GM12878 (cell line): ENCODE measurements around the gene CCR8. TPM values are rescaled to one million over a fixed set of nuclear protein-coding genes. Genes with fewer than 3 reads are reported as not detected.
A peak's percentile ranks its signal among the peaks of the same experiment; 100 is the strongest.

Source experiments
- ATAC-seq: fragments of 200-7000 bp; cut with Tn5 transposase; 3 replicates; pipeline ENCODE4 v1.9.1; 2020; ENCODE audit warnings: mild to moderate bottlenecking, moderate library complexity
- BruUV-seq: library from RNA; stranded (reverse); fragments of 400-500 nt; replicated peaks from 2 replicates; lab custom pipeline; 2021; lab: Mats Ljungman, UMichigan
- CTCF ChIA-PET: fragments of 300-600 bp; sonication (Branson Sonifier 250); formaldehyde crosslinking; extraction: SDS; loops from one replicate; lab custom pipeline; 2021; ENCODE audit warnings: inconsistent platforms; lab: Yijun Ruan, JAX
- POLR2A ChIA-PET: fragments of 350-600 bp; formaldehyde crosslinking; extraction: SDS; loops from one replicate; lab custom pipeline; 2021; ENCODE audit warnings: inconsistent platforms; lab: Charles Lee
- RAD21 ChIA-PET: fragments of 300-600 bp; sonication (Branson Sonifier 250); formaldehyde crosslinking; loops from one replicate; lab custom pipeline; 2023; ENCODE audit warnings: antibody characterized with exemption; ENCODE audit not compliant: unreplicated experiment; lab: Charles Lee
- SMC1A ChIA-PET: fragments of 300-600 bp; sonication (Branson Sonifier 250); formaldehyde crosslinking; loops from one replicate; lab custom pipeline; 2023; ENCODE audit not compliant: unreplicated experiment, uncharacterized antibody; lab: Charles Lee
- DNase-seq: peaks from one replicate; pipeline ENCODE4 v3.0.0-alpha.2; 2011; ENCODE audit warnings: low read depth, low spot score
- FAIRE-seq: peaks from 3 replicates; lab custom pipeline; 2011; peaks lifted over from hg19 to GRCh38; lab: Jason Lieb, UNC
- H2AFZ ChIP-seq: 2 replicates; pipeline ENCODE4 v1.6.0; 2011; ENCODE audit warnings: low read depth, low read length, control low read depth; ENCODE audit not compliant: control insufficient read depth
- H3K27ac ChIP-seq: 2 replicates; pipeline ENCODE4 v1.5.1; 2011; ENCODE audit warnings: control low read depth; ENCODE audit not compliant: control insufficient read depth, insufficient read depth
- H3K27me3 ChIP-seq, 2 experiments: replicated peaks in 1 of 2; 2 replicates each; pipeline versions ENCODE4 v1.6.0 to v1.6.1; 2011; ENCODE audit warnings: low read length in 1 of 2; ENCODE audit not compliant: control insufficient read depth in 2 of 2, insufficient read depth in 2 of 2
- H3K36me3 ChIP-seq, 2 experiments: 2 replicates each; pipeline ENCODE4 v1.5.1; 2011; ENCODE audit warnings: low read length in 1 of 2; ENCODE audit not compliant: control insufficient read depth in 2 of 2, insufficient read depth in 2 of 2
- H3K4me1 ChIP-seq: 2 replicates; pipeline ENCODE4 v1.6.1; 2011; ENCODE audit warnings: mild to moderate bottlenecking, low read length, moderate library complexity, mixed read lengths; ENCODE audit not compliant: control insufficient read depth, insufficient read depth
- H3K4me2 ChIP-seq: 2 replicates; pipeline ENCODE4 v1.6.0; 2011; ENCODE audit warnings: control low read depth; ENCODE audit not compliant: control insufficient read depth, insufficient read depth
- H3K4me3 ChIP-seq: fragments of 200-600 bp; sonication (generic); 2 replicates; pipeline ENCODE4 v1.5.1; 2016
- H3K79me2 ChIP-seq: 2 replicates; pipeline ENCODE4 v1.6.0; 2011; ENCODE audit warnings: low read length; ENCODE audit not compliant: control insufficient read depth, insufficient read depth
- H3K9ac ChIP-seq: 2 replicates; pipeline ENCODE4 v1.8.0; 2011; ENCODE audit warnings: low read length, control low read depth, mixed read lengths; ENCODE audit not compliant: control insufficient read depth, insufficient read depth
- H3K9me3 ChIP-seq: replicated peaks from 3 replicates; pipeline ENCODE4 v1.5.1; 2011; ENCODE audit warnings: mild to moderate bottlenecking, low read length; ENCODE audit not compliant: control insufficient read depth, insufficient read depth
- H4K20me1 ChIP-seq: 2 replicates; pipeline ENCODE4 v1.6.0; 2011; ENCODE audit not compliant: control insufficient read depth, insufficient read depth
- POLR2AphosphoS5 ChIP-seq: IDR thresholded peaks from 2 replicates; pipeline ENCODE4 v1.6.1; 2011; ENCODE audit warnings: mild to moderate bottlenecking, low read length, inconsistent platforms
- SPI1 ChIP-seq: IDR thresholded peaks from 2 replicates; pipeline ENCODE4 v1.6.1; 2011; ENCODE audit warnings: low read depth, mild to moderate bottlenecking, low read length, moderate library complexity, borderline replicate concordance; ENCODE audit not compliant: insufficient read depth
- ZBTB33 ChIP-seq: fragments of 450-650 bp; IDR thresholded peaks from 2 replicates; pipeline ENCODE4 v1.6.1; 2017; ENCODE audit warnings: mild to moderate bottlenecking
- ZNF622 ChIP-seq: fragments of 450-650 bp; IDR thresholded peaks from 2 replicates; pipeline ENCODE4 v1.6.1; 2017; ENCODE audit warnings: mild to moderate bottlenecking, inconsistent platforms
- WGBS: methylation state at CpG from one replicate; pipeline ENCODE4 v1.1.6; 2016; ENCODE audit warnings: low lambda C conversion rate; ENCODE audit not compliant: insufficient replicate concordance, insufficient coverage; ENCODE audit errors: missing lambda C conversion rate; 5-methylcytosine and 5-hydroxymethylcytosine counted together
- in situ Hi-C: fragments of 300-500 bp; cut with MboI; formaldehyde crosslinking; loops from 9 replicates; pipeline ENCODE4 v1.14.3; 2018; ENCODE audit warnings: mixed read lengths
- intact Hi-C: fragments of 100-400 bp; cut with micrococcal nuclease; formaldehyde crosslinking; loops from one replicate; pipeline ENCODE4 v1.14.2; 2022; ENCODE audit not compliant: unreplicated experiment
- polyA plus RNA-seq, 11 experiments: library from polyadenylated mRNA; depleted of rRNA in 4 of 11; unstranded in 6 of 11; stranded (reverse) in 5 of 11; fragments of >200 nt; fragmentation: Nextera tagmentation in 4 of 11; fragmentation: Illumina TruSeq in 1 of 11; extraction: Ambion mirVana in 4 of 11; extraction: Trizol in 1 of 11; gene quantifications; 1 replicate in 1 of 11; 2 replicates in 10 of 11; pipeline versions ENCODE4 v1.2.1 to v1.2.3, GENCODE V29; 2011 to 2016; ENCODE audit warnings: inconsistent platforms in 2 of 11, missing spikeins in 2 of 11, low read depth in 1 of 11
- total RNA-seq, 4 experiments: library from RNA; depleted of rRNA in 3 of 4; stranded (reverse); fragments of >200 nt in 3 of 4; fragmentation: Illumina TruSeq in 1 of 4; extraction: Trizol in 1 of 4; gene quantifications; 2 replicates each; pipeline versions ENCODE4 v1.2.1 to v1.2.3, GENCODE V29; 2013 to 2021

CCR8 gene
- total and polyA plus RNA-seq, 10 of the 15 experiments (the other 5 are each of a cell fraction or from before 2014, with no cell fraction given) = 5.2 to 28.8 (median 15.6) TPM

- Histone ChIP-seq H3K36me3 (no peaks in the 10 kb centered on the region), H3K9me3 (no peaks in the 10 kb centered on the region), H4K20me1 (no peaks in the 10 kb centered on the region), H3K27ac (no peak overlapping the region), H3K27me3 (no peaks in the 10 kb centered on the region), H3K4me3 (no peak overlapping the region), H2AFZ (no peak overlapping the region), H3K4me1 (peaks cover 11% of the 10 kb centered on the region), H3K9ac (no peak overlapping the region), H3K4me2 (no peak overlapping the region), H3K79me2 (no peaks in the 10 kb centered on the region)
- in situ Hi-C loops (no loop called here), intact Hi-C loops (no loop called here)
- SMC1A ChIA-PET = interaction anchor here (1.0 to 2.0 kb wide), 3 partner anchors 13 to 34 kb away, joined by 3 to 9 read pairs (median 5); no protein-coding TSS in a partner anchor
- CTCF ChIA-PET = interaction anchor here (0.6 to 6.2 kb wide), 4 partner anchors 28 to 1273 kb away, joined by 3 to 43 read pairs (median 6); no protein-coding TSS in a partner anchor
- DNase-seq (no peak), ATAC-seq (no peak), FAIRE-seq (no peak)
- BruUV-seq = no TSS peak
- POLR2A ChIA-PET = interaction anchor here (1.0 to 1.3 kb wide), 2 partner anchors 13 to 23 kb away, joined by 3 read pairs; no protein-coding TSS in a partner anchor
- no peak for TF ChIP-seq ZNF622
- TF ChIP-seq POLR2AphosphoS5 = no peak
- RAD21 ChIA-PET = interaction anchor here (1.4 kb wide), 1 partner anchor 28 kb away, joined by 3 read pairs; no protein-coding TSS in a partner anchor
Measured at GRCh38 chr3:39322936-39323335, 6.6 kb upstream of the CCR8 start.

DNA sequence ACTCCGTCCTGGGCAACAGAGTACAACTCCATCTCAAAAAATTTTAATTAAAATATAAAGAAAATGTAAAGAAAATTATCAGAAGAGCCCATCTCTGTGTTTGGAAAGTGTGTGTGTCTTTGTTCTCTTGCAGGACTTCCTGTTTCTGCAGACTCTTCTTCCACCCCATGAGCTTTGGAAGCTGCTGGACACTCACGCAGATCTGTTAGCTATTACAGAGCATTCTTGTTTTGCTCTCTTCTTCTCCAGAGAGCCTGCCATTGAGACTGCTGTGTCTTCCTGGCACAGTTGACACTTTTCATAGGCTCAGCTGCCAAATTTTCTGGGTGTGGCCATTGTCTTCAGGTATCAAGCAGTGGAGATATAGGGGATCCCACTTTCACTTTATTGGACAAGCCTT, 6.0 kb upstream of the CCR8 start:
- peaks cover 15% of the 10 kb centered on the region for H3K4me1 ChIP-seq
- 52% methylated on average over 2 of the region's 2 CpGs for WGBS
- no peak for FAIRE-seq
- in situ Hi-C loops (no loop called here), intact Hi-C loops (no loop called here)
- H4K20me1 ChIP-seq = no peaks in the 10 kb centered on the region
- no peaks in the 10 kb centered on the region for H3K36me3 ChIP-seq
- ChIA-PET RAD21 (no interaction called here), POLR2A (interaction anchor here (0.5 to 1.3 kb wide), 2 partner anchors 23 to 108 kb away, joined by 3 to 5 read pairs; no protein-coding TSS in a partner anchor), CTCF (interaction anchor here (6.2 kb wide), 1 partner anchor 32 kb away, joined by 43 read pairs; no protein-coding TSS in a partner anchor), SMC1A (interaction anchor here (1.0 to 2.0 kb wide), 4 partner anchors 14 to 35 kb away, joined by 3 to 9 read pairs (median 4); no protein-coding TSS in a partner anchor)
- H3K9me3 ChIP-seq = no peaks in the 10 kb centered on the region
- TF ChIP-seq SPI1 (peak; percentile 30; the same call in 1 of the 2 replicates), ZBTB33 (no peak)
- no peak overlapping the region for H3K9ac ChIP-seq
- BruUV-seq = no TSS peak
- H3K4me3 ChIP-seq = no peak overlapping the region
- no peak overlapping the region for H3K27ac ChIP-seq
- H2AFZ ChIP-seq = no peak overlapping the region
- ATAC-seq = no peak
- no peak overlapping the region for H3K4me2 ChIP-seq
- no peaks in the 10 kb centered on the region for H3K27me3 ChIP-seq
- DNase-seq = no peak
- no peaks in the 10 kb centered on the region for H3K79me2 ChIP-seq
